Breast epithelium (tissue), 4 donors: ENCODE results near the gene C6orf163. TPM values are rescaled to one million over a fixed set of nuclear protein-coding genes. Genes with fewer than 3 reads are reported as not detected.

Experiments used
- DNase-seq, 2 donors: peaks; one replicate each; pipeline ENCODE4 v3.0.0-alpha.2; 2019; ENCODE audit warnings: low spot score in 2 of 2
- H3K27ac ChIP-seq, 2 donors: fragments of 200-600 bp; sonication (generic) in 1 of 2; one replicate each; pipeline ENCODE4 v1.5.1; 2016 to 2019; ENCODE audit warnings: mild to moderate bottlenecking in 1 of 2
- H3K27me3 ChIP-seq, 2 donors: fragments of 200-600 bp; sonication (generic) in 1 of 2; one replicate each; pipeline versions ENCODE4 v1.5.1 to v1.6.0; 2017 to 2019; ENCODE audit warnings: control low read depth in 1 of 2, mild to moderate bottlenecking in 1 of 2
- H3K36me3 ChIP-seq: fragments of 200-600 bp; one replicate; pipeline ENCODE4 v1.5.1; 2019
- H3K4me1 ChIP-seq, 2 donors: fragments of 200-600 bp; sonication (generic); one replicate each; pipeline ENCODE4 v1.5.1; 2016 to 2019; ENCODE audit warnings: control low read depth in 1 of 2
- H3K4me3 ChIP-seq, 3 donors: fragments of 200-600 bp; sonication (generic); 1 replicate in 2 of 3; 2 replicates in 1 of 3; pipeline ENCODE4 v1.5.1; 2016 to 2019; ENCODE audit warnings: mild to moderate bottlenecking in 3 of 3, moderate library complexity in 2 of 3
- H3K9me3 ChIP-seq, 2 donors: fragments of 200-600 bp; sonication (generic) in 1 of 2; one replicate each; pipeline ENCODE4 v1.5.1; 2016 to 2019; ENCODE audit warnings: control low read depth in 1 of 2
- CTCF ChIP-seq, 3 donors: fragments of 450-650 bp; IDR thresholded peaks; one replicate each; pipeline ENCODE4 v1.5.1; 2016 to 2017; ENCODE audit warnings: antibody characterized with exemption in 3 of 3, mild to moderate bottlenecking in 3 of 3, moderate library complexity in 3 of 3
- POLR2A ChIP-seq: fragments of 450-650 bp; IDR thresholded peaks from one replicate; pipeline ENCODE4 v1.6.1; 2016; ENCODE audit warnings: antibody characterized with exemption, mild to moderate bottlenecking, moderate library complexity
- POLR2AphosphoS5 ChIP-seq, 3 donors: sonication (generic); formaldehyde crosslinking; IDR thresholded peaks; one replicate each; pipeline ENCODE4 v1.6.1; 2017; ENCODE audit warnings: antibody characterized with exemption in 3 of 3
- intact Hi-C: fragments of 100-400 bp; cut with DNase I; formaldehyde crosslinking; loops from one replicate; pipeline ENCODE4 v1.15.1; 2023; ENCODE audit warnings: low total_unique reads
- total RNA-seq, 3 donors: library from RNA; depleted of rRNA; stranded (reverse); fragments of >200 nt; gene quantifications; one replicate each; pipeline ENCODE4 v1.1.0, GENCODE V29; 2016

Gene C6orf163
- total RNA-seq, 3 donors from 2014 or later = 3.5 to 6.2 (median 4.7) TPM

- no peak overlapping the region for H3K4me3 ChIP-seq
- TF ChIP-seq POLR2AphosphoS5 (IDR thresholded peaks at IDR 0.05) = no peak
- TF ChIP-seq CTCF (IDR thresholded peaks at IDR 0.05) = no peak
- TF ChIP-seq POLR2A = no peak
- intact Hi-C loops = no loop called here
- H3K27me3 ChIP-seq = no peaks in the 10 kb centered on the region
- H3K9me3 ChIP-seq = no peaks in the 10 kb centered on the region
- no peak overlapping the region for H3K27ac ChIP-seq
- no peaks in the 10 kb centered on the region for H3K4me1 ChIP-seq
- no peaks in the 10 kb centered on the region for H3K36me3 ChIP-seq
- no peak for DNase-seq
These were observed 38.2 kb downstream of the C6orf163 start for GRCh38 chr6:87382861-87383260.

GRCh38 chr6:87384038-87384437, 39.4 kb downstream of the C6orf163 start:
- TF ChIP-seq POLR2AphosphoS5 (IDR thresholded peaks at IDR 0.05) = no peak
- TF ChIP-seq POLR2A = no peak
- no peak for TF ChIP-seq CTCF (IDR thresholded peaks at IDR 0.05)
- Histone ChIP-seq H3K27me3 (no peaks in the 10 kb centered on the region), H3K27ac (no peak overlapping the region), H3K9me3 (no peaks in the 10 kb centered on the region), H3K36me3 (no peaks in the 10 kb centered on the region), H3K4me3 (no peak overlapping the region), H3K4me1 (no peaks in the 10 kb centered on the region)
- no peak for DNase-seq
- intact Hi-C loops = no loop called here

- Histone ChIP-seq H3K36me3 (no peaks in the 10 kb centered on the region), H3K27me3 (no peaks in the 10 kb centered on the region), H3K4me3 (no peak overlapping the region), H3K27ac (no peak overlapping the region), H3K9me3 (no peaks in the 10 kb centered on the region), H3K4me1 (no peaks in the 10 kb centered on the region)
- intact Hi-C loops = no loop called here
- no peak for DNase-seq
- TF ChIP-seq POLR2AphosphoS5 (IDR thresholded peaks at IDR 0.05) = no peak
- TF ChIP-seq CTCF (IDR thresholded peaks at IDR 0.05) = no peak
- TF ChIP-seq POLR2A = no peak
These were observed 39.8 kb downstream of the C6orf163 start for GRCh38 chr6:87384449-87384848.

GRCh38 chr6:87391334-87391733, 46.7 kb downstream of the C6orf163 start:
- intact Hi-C loops = no loop called here

GRCh38 chr6:87393026-87393622, 48.5 kb downstream of the C6orf163 start:
- no peak for TF ChIP-seq POLR2AphosphoS5 (IDR thresholded peaks at IDR 0.05)
- TF ChIP-seq POLR2A = no peak
- TF ChIP-seq CTCF (IDR thresholded peaks at IDR 0.05) = peak in 2 of 3 donors; percentile 75 to 76
- no peak for DNase-seq
- Histone ChIP-seq H3K36me3 (no peaks in the 10 kb centered on the region), H3K9me3 (no peaks in the 10 kb centered on the region), H3K4me3 (no peak overlapping the region), H3K27me3 (no peaks in the 10 kb centered on the region), H3K4me1 (no peaks in the 10 kb centered on the region), H3K27ac (no peak overlapping the region)
- intact Hi-C loops = no loop called here

More at GRCh38 chr6:87391334-87391733, 46.7 kb downstream of the C6orf163 start:
- DNase-seq = no peak
- Histone ChIP-seq H3K4me3 (no peak overlapping the region), H3K27ac (no peak overlapping the region), H3K4me1 (no peaks in the 10 kb centered on the region), H3K9me3 (no peaks in the 10 kb centered on the region), H3K27me3 (no peaks in the 10 kb centered on the region), H3K36me3 (no peaks in the 10 kb centered on the region)
- TF ChIP-seq CTCF (IDR thresholded peaks at IDR 0.05) (peak in 1 of 3 donors; percentile 8), POLR2AphosphoS5 (IDR thresholded peaks at IDR 0.05) (no peak), POLR2A (no peak)
